ENCODE results near the gene ALDH2. TPM values are rescaled to one million over a fixed set of nuclear protein-coding genes. Genes with fewer than 3 reads are reported as not detected.

The ALDH2 gene
- total and polyA plus RNA-seq, 9 of the 15 experiments (the other 6 are each of a cell fraction or from before 2014, with no cell fraction given), result 1.9 to 22.5 (median 12.2) TPM

DNA sequence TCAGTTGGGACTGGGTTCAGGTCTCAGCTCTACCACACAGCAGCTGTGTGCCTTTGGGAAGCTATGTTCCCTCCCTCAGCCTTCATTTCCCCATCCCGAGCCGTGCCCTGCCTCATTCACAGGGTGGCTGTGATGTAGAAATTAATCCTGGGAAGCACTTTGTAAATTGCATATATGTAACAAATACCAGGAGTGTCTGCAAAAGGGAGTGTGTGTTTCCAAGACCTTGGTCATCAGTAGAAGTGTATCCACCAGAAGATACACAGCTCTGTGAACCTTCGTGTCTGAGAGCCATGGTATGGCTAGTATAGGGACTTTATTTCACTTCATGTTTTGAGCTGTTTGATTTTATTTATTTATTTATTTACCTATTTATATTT, 26.1 kb downstream of the ALDH2 start (continued):
- TF ChIP-seq, protein P1, sequence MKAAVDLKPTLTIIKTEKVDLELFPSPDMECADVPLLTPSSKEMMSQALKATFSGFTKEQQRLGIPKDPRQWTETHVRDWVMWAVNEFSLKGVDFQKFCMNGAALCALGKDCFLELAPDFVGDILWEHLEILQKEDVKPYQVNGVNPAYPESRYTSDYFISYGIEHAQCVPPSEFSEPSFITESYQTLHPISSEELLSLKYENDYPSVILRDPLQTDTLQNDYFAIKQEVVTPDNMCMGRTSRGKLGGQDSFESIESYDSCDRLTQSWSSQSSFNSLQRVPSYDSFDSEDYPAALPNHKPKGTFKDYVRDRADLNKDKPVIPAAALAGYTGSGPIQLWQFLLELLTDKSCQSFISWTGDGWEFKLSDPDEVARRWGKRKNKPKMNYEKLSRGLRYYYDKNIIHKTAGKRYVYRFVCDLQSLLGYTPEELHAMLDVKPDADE (conservative IDR thresholded peaks at IDR 0.05; ENCODE audit: control insufficient read depth, low read depth, low read length), result no peak

DNA sequence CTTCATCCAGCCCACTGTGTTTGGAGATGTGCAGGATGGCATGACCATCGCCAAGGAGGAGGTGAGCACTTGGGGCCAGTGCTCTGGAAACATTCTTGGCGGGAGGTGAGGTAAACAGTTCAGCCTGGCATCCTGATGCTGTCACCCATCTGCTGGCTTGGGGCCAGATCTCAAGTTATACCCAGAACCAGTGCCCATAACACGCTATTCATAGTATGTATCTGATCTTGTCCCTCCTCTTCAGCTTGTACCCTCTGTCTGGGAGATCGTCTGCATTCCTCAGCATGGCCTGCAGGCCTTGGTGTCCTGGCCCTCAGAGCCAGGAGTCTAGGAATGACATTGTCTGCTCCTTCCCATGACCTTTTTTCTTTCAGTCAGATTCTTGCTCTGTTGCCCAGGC, 31.4 kb downstream of the ALDH2 start:
- BruUV-seq (replicated peaks), result no TSS peak
- Histone ChIP-seq H3K9me1 (ENCODE audit: control insufficient read depth, insufficient read depth, low read length) (no peaks in the 10 kb centered on the region), H3K36me3 (ENCODE audit: control insufficient read depth, insufficient read depth, low read length) (peaks cover 11% of the 10 kb centered on the region; the same call in 2 of the 3 replicates), H2AFZ (ENCODE audit: low read depth, low read length) (no peak overlapping the region), H3K4me2 (ENCODE audit: insufficient read depth, low read length) (no peak overlapping the region), H3K27me3 (ENCODE audit: control insufficient read depth in 2 of 2, insufficient read depth in 2 of 2, low read length in 2 of 2) (no peaks in the 10 kb centered on the region), H3K79me2 (ENCODE audit: control insufficient read depth, insufficient read depth, low read length) (no peaks in the 10 kb centered on the region), H3K4me1 (replicated peaks in 1 of 2; ENCODE audit: control insufficient read depth in 2 of 2, insufficient read depth in 2 of 2, low read length in 2 of 2) (no peaks in the 10 kb centered on the region), H3K4me3 (no peak overlapping the region), H3K9me3 (replicated peaks; ENCODE audit: control insufficient read depth, insufficient read depth, low read depth, low read length) (no peaks in the 10 kb centered on the region), H3K27ac (ENCODE audit: extremely low read depth, low read depth, low read length) (no peak overlapping the region), H4K20me1 (replicated peaks; ENCODE audit: control insufficient read depth, insufficient read depth, low read length) (no peaks in the 10 kb centered on the region), H3K9ac (ENCODE audit: insufficient read depth in 1 of 2, low read depth in 2 of 2, low read length in 2 of 2) (peak overlapping the region in 1 of 2 experiments; percentile 60; a peak in 1 of 4 replicates)
- WGBS (ENCODE audit: insufficient coverage, low coverage, missing lambda C conversion rate), result 47% methylated on average over 4 of the region's 4 CpGs
- POLR2A ChIA-PET, result no interaction called here
- intact Hi-C loops (cut with micrococcal nuclease), result no loop called here
- ATAC-seq, result no peak
- in situ Hi-C loops (cut with MboI), result no loop called here
- FAIRE-seq, result no peak
- CTCF ChIA-PET (ENCODE audit: low intra/inter-chr PET ratio), result no interaction called here
- no peak for DNase-seq (ENCODE audit: extremely low read depth in 1 of 4, low spot score in 3 of 4)
- TF ChIP-seq ZNF431 (CRISPR knock-in tag; IDR thresholded peaks at IDR 0.05) (no peak), STAT5B (CRISPR knock-in tag; IDR thresholded peaks at IDR 0.05) (no peak), KLF10 (CRISPR knock-in tag; IDR thresholded peaks at IDR 0.05) (no peak), SNAPC5 (CRISPR knock-in tag; IDR thresholded peaks at IDR 0.05) (no peak), CCAR2 (IDR thresholded peaks at IDR 0.05; ENCODE audit: low read depth, low read length) (no peak), NFIC (IDR thresholded peaks at IDR 0.05) (peak; percentile 39; the same call in 1 of the 2 replicates), RBM22 (IDR thresholded peaks at IDR 0.05; ENCODE audit: low read depth, low read length, poor library complexity, severe bottlenecking) (no peak), MAFG (tag; conservative IDR thresholded peaks at IDR 0.05) (no peak)

Data from K562 (cell line).